SU-DHL-6 (cell line): Measurements from ENCODE around the gene IGSF21.

Source experiments
- H2AFZ ChIP-seq: fragments of 200-600 bp; sonication (generic); 2 replicates; pipeline ENCODE4 v1.6.1; 2014; ENCODE audit warnings: low read depth, mild to moderate bottlenecking, moderate library complexity, mixed read lengths, antibody characterized with exemption, low read length; ENCODE audit not compliant: severe bottlenecking
- H3F3A ChIP-seq: fragments of 200-600 bp; shearing (Covaris generic); 2 replicates; pipeline ENCODE4 v1.6.0; 2016; ENCODE audit warnings: antibody characterized with exemption, mild to moderate bottlenecking; ENCODE audit not compliant: insufficient read depth
- H3K27ac ChIP-seq: fragments of 200-600 bp; sonication (generic); 2 replicates; pipeline ENCODE4 v1.5.1; 2016; ENCODE audit warnings: low read depth, mild to moderate bottlenecking, low read length, moderate library complexity, mixed read lengths
- H3K27me3 ChIP-seq: fragments of 200-600 bp; sonication (generic), shearing (Covaris generic); 2 replicates; pipeline ENCODE4 v1.6.0; 2014; ENCODE audit warnings: mild to moderate bottlenecking, low read length
- H3K36me3 ChIP-seq: fragments of 200-600 bp; sonication (generic); 2 replicates; pipeline ENCODE4 v1.6.1; 2014; ENCODE audit warnings: mild to moderate bottlenecking, low read length, mixed read lengths
- H3K4me2 ChIP-seq: fragments of 300-600, 200-600 bp; shearing (Covaris generic), sonication (generic); 2 replicates; pipeline ENCODE4 v1.6.0; 2014; ENCODE audit warnings: low read length, low read depth, mild to moderate bottlenecking; ENCODE audit not compliant: poor library complexity, severe bottlenecking
- H3K4me3 ChIP-seq: fragments of 200-600 bp; sonication (generic); 2 replicates; pipeline ENCODE4 v1.5.1; 2014; ENCODE audit warnings: antibody characterized with exemption, low read length, mild to moderate bottlenecking, mixed read lengths; ENCODE audit not compliant: insufficient read depth, poor library complexity, severe bottlenecking
- H3K79me2 ChIP-seq: fragments of 200-600 bp; sonication (generic); 2 replicates; pipeline ENCODE4 v1.6.1; 2014; ENCODE audit warnings: mild to moderate bottlenecking, low read length, moderate library complexity; ENCODE audit not compliant: insufficient read depth
- H3K9ac ChIP-seq: fragments of 200-600 bp; sonication (generic); 2 replicates; pipeline ENCODE4 v1.7.0; 2014; ENCODE audit warnings: mild to moderate bottlenecking, low read length
- H3K9me2 ChIP-seq: fragments of 200-600 bp; sonication (generic); replicated peaks from 2 replicates; pipeline ENCODE4 v1.6.1; 2014; ENCODE audit warnings: low read length; ENCODE audit not compliant: insufficient read depth
- H3K9me3 ChIP-seq: fragments of 200-600 bp; sonication (generic); 2 replicates; pipeline ENCODE4 v1.6.1; 2014; ENCODE audit warnings: low read length, mixed read lengths; ENCODE audit not compliant: insufficient read depth
- H4K20me1 ChIP-seq: fragments of 200-600 bp; sonication (generic); 2 replicates; pipeline ENCODE4 v1.6.1; 2014; ENCODE audit warnings: low read depth, mild to moderate bottlenecking, antibody characterized with exemption, low read length, moderate library complexity, mixed read lengths
- CTCF ChIP-seq: fragments of 200-600 bp; sonication (generic); IDR thresholded peaks from one replicate; pipeline ENCODE4 v1.5.1; 2017; ENCODE audit warnings: antibody characterized with exemption, mild to moderate bottlenecking, low read length, moderate library complexity; ENCODE audit not compliant: insufficient read depth, poor library complexity, severe bottlenecking
- EZH2phosphoT487 ChIP-seq: fragments of 200-600 bp; sonication (generic), shearing (Covaris generic); conservative IDR thresholded peaks from 2 replicates; pipeline ENCODE4 v1.6.1; 2018; ENCODE audit warnings: mild to moderate bottlenecking, antibody characterized with exemption, low read length, moderate library complexity, mixed read lengths

Gene IGSF21

DNA sequence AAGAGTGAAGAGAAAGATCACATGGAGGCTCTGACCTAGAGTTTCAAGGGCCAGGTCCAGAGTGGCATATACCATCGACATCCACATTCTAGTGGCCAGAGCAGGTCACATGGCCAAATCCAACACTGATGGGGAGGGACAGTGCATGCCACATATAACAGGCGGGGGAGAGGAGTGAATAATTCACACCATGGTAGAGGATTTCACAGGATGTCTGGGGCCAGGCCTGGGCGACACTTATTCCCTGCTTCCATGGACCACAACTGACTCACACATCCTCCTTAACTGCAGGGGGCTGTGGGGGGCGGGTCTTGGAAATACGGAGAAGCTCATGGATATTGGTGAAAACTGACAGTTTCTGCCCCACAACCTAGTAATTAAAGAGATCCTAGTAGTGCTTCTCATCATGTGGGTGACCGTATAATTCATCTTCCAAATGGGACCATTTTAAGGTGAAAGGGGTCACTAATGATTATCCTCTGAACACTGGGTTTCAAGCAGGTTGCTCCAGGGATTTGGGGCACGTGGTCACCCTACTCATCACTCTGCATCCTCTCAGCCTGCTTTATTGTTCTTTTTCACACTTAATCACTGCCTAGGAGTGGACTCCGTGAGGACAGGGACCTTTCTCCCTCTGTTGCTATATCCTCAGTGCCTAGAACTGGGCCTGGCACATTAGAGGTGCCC is 44.0 kb downstream of the IGSF21 start:
- Histone ChIP-seq H3F3A (no peaks in the 10 kb centered on the region), H4K20me1 (no peaks in the 10 kb centered on the region), H3K27ac (no peak overlapping the region), H3K4me3 (no peak overlapping the region), H2AFZ (no peak overlapping the region), H3K9me3 (no peaks in the 10 kb centered on the region), H3K36me3 (no peaks in the 10 kb centered on the region), H3K4me2 (no peak overlapping the region), H3K9me2 (no peaks in the 10 kb centered on the region), H3K79me2 (no peaks in the 10 kb centered on the region), H3K9ac (no peak overlapping the region), H3K27me3 (no peaks in the 10 kb centered on the region)
- no peak for TF ChIP-seq EZH2phosphoT487
- no peak for TF ChIP-seq CTCF

DNA sequence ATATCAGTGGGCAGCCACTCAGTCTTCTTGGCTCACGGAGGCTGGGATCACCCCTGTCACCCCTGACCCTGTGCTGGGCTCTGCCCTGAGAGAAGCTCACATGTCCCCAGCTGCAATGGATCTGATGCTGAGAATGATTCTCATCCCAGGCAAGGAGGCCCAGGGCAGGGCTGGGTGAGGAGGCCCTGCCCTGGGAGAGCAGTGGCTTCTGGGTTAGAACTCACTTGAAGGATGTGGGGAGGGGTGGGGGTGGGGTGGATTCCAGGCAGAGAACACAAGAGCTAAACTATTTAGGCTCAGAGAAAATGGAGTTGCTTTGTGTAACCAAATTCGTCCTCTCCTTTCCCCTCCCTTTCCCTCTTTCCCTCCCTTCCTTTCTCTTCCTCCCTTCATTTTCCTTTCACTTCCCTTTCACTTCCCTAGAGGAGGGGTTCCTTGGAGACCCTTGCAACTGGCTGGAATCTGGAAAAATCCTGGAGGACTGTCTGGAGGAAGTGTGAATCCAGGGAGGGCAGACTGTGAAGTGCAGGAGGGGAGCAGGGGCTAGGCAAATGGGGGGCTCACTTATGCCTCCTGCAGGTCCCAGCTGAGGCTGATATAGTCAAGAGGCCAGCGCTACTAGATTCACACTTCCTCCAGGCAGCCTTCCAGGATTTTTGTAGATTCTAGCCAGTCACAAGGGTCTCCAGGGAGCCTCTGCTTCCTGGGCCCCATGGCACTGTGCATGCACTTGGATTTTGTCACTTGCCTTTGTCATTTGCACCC is 47.0 kb downstream of the IGSF21 start:
- H3K27ac ChIP-seq: no peak overlapping the region
- no peak overlapping the region for H3K4me3 ChIP-seq
- no peaks in the 10 kb centered on the region for H3K36me3 ChIP-seq
- no peaks in the 10 kb centered on the region for H3K79me2 ChIP-seq
- H3K9me3 ChIP-seq: no peaks in the 10 kb centered on the region
- H2AFZ ChIP-seq: no peak overlapping the region
- H4K20me1 ChIP-seq: no peaks in the 10 kb centered on the region
- H3K4me2 ChIP-seq: no peak overlapping the region
- H3K9me2 ChIP-seq: no peaks in the 10 kb centered on the region
- no peak overlapping the region for H3K9ac ChIP-seq
- H3K27me3 ChIP-seq: no peaks in the 10 kb centered on the region
- no peaks in the 10 kb centered on the region for H3F3A ChIP-seq
- TF ChIP-seq EZH2phosphoT487 (no peak), CTCF (no peak)

DNA sequence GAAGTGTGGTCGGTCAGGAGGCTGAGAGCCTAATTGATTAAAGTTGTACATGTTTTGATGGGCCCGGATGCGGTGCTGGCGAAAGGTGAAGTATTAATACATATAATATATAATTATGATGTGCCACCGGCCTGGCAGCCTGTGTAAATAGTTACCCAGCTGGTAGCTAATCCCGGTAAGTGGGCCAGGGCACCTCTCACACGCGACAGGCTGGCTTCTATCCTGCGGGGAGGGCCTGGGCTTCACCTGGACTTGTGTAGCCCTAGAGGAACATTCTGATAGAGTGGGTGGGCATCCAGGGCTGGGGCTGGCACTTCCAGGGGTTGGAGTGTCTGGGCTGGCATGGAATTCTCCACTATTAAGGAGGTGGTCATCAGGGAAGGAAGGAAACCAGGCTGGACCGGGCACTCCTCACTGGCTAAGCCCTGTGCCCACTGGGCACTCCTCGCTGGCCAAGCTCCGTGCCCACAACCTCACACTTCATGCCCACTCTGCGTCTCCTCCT is 48.3 kb downstream of the IGSF21 start:
- Histone ChIP-seq H3K79me2 (no peaks in the 10 kb centered on the region), H4K20me1 (no peaks in the 10 kb centered on the region), H3K27me3 (no peaks in the 10 kb centered on the region), H2AFZ (no peak overlapping the region), H3K9me3 (no peaks in the 10 kb centered on the region), H3K4me2 (no peak overlapping the region), H3K9me2 (no peaks in the 10 kb centered on the region), H3F3A (no peaks in the 10 kb centered on the region), H3K4me3 (no peak overlapping the region), H3K36me3 (no peaks in the 10 kb centered on the region), H3K9ac (no peak overlapping the region), H3K27ac (no peak overlapping the region)
- TF ChIP-seq CTCF (no peak), EZH2phosphoT487 (no peak)
